GM19025 (cell line): ENCODE measurements around the gene TKT.

Experiments
- ATAC-seq: cut with Tn5 transposase; IDR thresholded peaks from one replicate; pipeline ENCODE4 v1.9.1; 2021; ENCODE audit warnings: mild to moderate bottlenecking, low read depth, moderate library complexity; ENCODE audit not compliant: unreplicated experiment

Gene TKT

GRCh38 chr3:53242155-53242554 lies 13.7 kb downstream of the TKT start:
- no peak for ATAC-seq

- no peak for ATAC-seq
Measured at GRCh38 chr3:53240989-53241972, 14.5 kb downstream of the TKT start.

- no peak for ATAC-seq
Measured at GRCh38 chr3:53239800-53240199, 16.0 kb downstream of the TKT start.

GRCh38 chr3:53238886-53239285 lies 16.9 kb downstream of the TKT start:
- no peak for ATAC-seq

GRCh38 chr3:53238051-53238850 lies 17.6 kb downstream of the TKT start:
- ATAC-seq, result no peak

GRCh38 chr3:53236112-53236841 lies 19.5 kb downstream of the TKT start:
- no peak for ATAC-seq

GRCh38 chr3:53235545-53235944 lies 20.3 kb downstream of the TKT start:
- no peak for ATAC-seq

GRCh38 chr3:53234841-53235232 lies 21.0 kb downstream of the TKT start:
- no peak for ATAC-seq

GRCh38 chr3:53234130-53234840 lies 21.5 kb downstream of the TKT start:
- no peak for ATAC-seq

GRCh38 chr3:53232641-53233377 lies 23.0 kb downstream of the TKT start:
- ATAC-seq, result no peak

GRCh38 chr3:53231532-53232511 lies 24.0 kb downstream of the TKT start:
- no peak for ATAC-seq

GRCh38 chr3:53230789-53231188 lies 25.0 kb downstream of the TKT start:
- no peak for ATAC-seq

GRCh38 chr3:53230041-53230621 lies 25.7 kb downstream of the TKT start:
- ATAC-seq, result no peak

- ATAC-seq, result no peak
Measured at GRCh38 chr3:53229606-53230005, 26.2 kb downstream of the TKT start.

- no peak for ATAC-seq
Measured at GRCh38 chr3:53229171-53229570, 26.7 kb downstream of the TKT start.

GRCh38 chr3:53227993-53228885 lies 27.6 kb downstream of the TKT start:
- ATAC-seq, result no peak

GRCh38 chr3:53226841-53227407 lies 28.9 kb downstream of the TKT start:
- no peak for ATAC-seq
